H9 (cell line): ENCODE data around the gene TERC. TPM values are rescaled to one million over a fixed set of nuclear protein-coding genes. Genes with fewer than 3 reads are reported as not detected.

Source experiments
- DNase-seq: peaks from one replicate; pipeline ENCODE4 v3.0.0-alpha.2; 2017
- H2AFZ ChIP-seq: one replicate; pipeline ENCODE4 v1.6.1; 2013; ENCODE audit warnings: mild to moderate bottlenecking, low read length, control low read depth, moderate library complexity
- H2AK5ac ChIP-seq: 2 replicates; pipeline ENCODE4 v1.6.1; 2013; ENCODE audit warnings: low read length, control low read depth, mixed read lengths; ENCODE audit not compliant: insufficient read length
- H2BK120ac ChIP-seq: one replicate; pipeline ENCODE4 v1.6.1; 2013; ENCODE audit warnings: low read depth, mild to moderate bottlenecking, low read length, control low read depth, inconsistent platforms; ENCODE audit not compliant: poor library complexity, severe bottlenecking
- H2BK12ac ChIP-seq: 2 replicates; pipeline ENCODE4 v1.6.1; 2013; ENCODE audit warnings: low read length, control low read depth, mixed read lengths, low read depth; ENCODE audit not compliant: insufficient read length
- H2BK15ac ChIP-seq: 2 replicates; pipeline ENCODE4 v1.6.1; 2013; ENCODE audit warnings: low read depth, low read length, control low read depth
- H2BK20ac ChIP-seq: one replicate; pipeline ENCODE4 v1.6.1; 2013; ENCODE audit warnings: low read depth, mild to moderate bottlenecking, low read length, control low read depth, inconsistent platforms; ENCODE audit not compliant: poor library complexity, severe bottlenecking
- H2BK5ac ChIP-seq: 2 replicates; pipeline ENCODE4 v1.6.1; 2013; ENCODE audit warnings: low read length, control low read depth, mixed read lengths; ENCODE audit not compliant: insufficient read length
- H3K14ac ChIP-seq: 2 replicates; pipeline ENCODE4 v1.6.1; 2013; ENCODE audit warnings: low read length, control low read depth; ENCODE audit not compliant: insufficient read depth
- H3K18ac ChIP-seq: 2 replicates; pipeline ENCODE4 v1.6.1; 2013; ENCODE audit warnings: low read depth, mild to moderate bottlenecking, mixed read lengths, low read length, control low read depth; ENCODE audit not compliant: insufficient read length
- H3K23ac ChIP-seq: 2 replicates; pipeline ENCODE4 v1.6.1; 2013; ENCODE audit warnings: low read length, control low read depth, mixed read lengths, low read depth; ENCODE audit not compliant: insufficient read length
- H3K23me2 ChIP-seq: 2 replicates; pipeline ENCODE4 v1.6.1; 2013; ENCODE audit warnings: low read depth, mild to moderate bottlenecking, mixed read lengths, low read length, control low read depth; ENCODE audit not compliant: insufficient read length, poor library complexity, severe bottlenecking
- H3K27ac ChIP-seq: 2 replicates; pipeline ENCODE4 v1.5.1; 2013; ENCODE audit warnings: low read length, control low read depth, mixed read lengths, low read depth; ENCODE audit not compliant: insufficient read length
- H3K27me3 ChIP-seq: 2 replicates; pipeline ENCODE4 v1.6.1; 2013; ENCODE audit warnings: low read length, control low read depth, inconsistent platforms; ENCODE audit not compliant: insufficient read depth
- H3K4ac ChIP-seq: 2 replicates; pipeline ENCODE4 v1.6.1; 2013; ENCODE audit warnings: low read depth, mild to moderate bottlenecking, control low read depth, inconsistent platforms, low read length, moderate library complexity
- H3K4me1 ChIP-seq: 2 replicates; pipeline ENCODE4 v1.6.1; 2013; ENCODE audit warnings: low read length, control low read depth, inconsistent platforms; ENCODE audit not compliant: insufficient read depth
- H3K4me2 ChIP-seq: 2 replicates; pipeline ENCODE4 v1.6.1; 2013; ENCODE audit warnings: low read length, control low read depth, mixed read lengths; ENCODE audit not compliant: insufficient read length, insufficient read depth
- H3K56ac ChIP-seq: 2 replicates; pipeline ENCODE4 v1.6.1; 2013; ENCODE audit warnings: low read depth, mild to moderate bottlenecking, mixed read lengths, low read length, control low read depth; ENCODE audit not compliant: insufficient read length
- H3K79me1 ChIP-seq: 2 replicates; pipeline ENCODE4 v1.6.1; 2013; ENCODE audit warnings: low read depth, mild to moderate bottlenecking, moderate library complexity, low read length, control low read depth, inconsistent platforms; ENCODE audit not compliant: insufficient read depth, poor library complexity, severe bottlenecking
- H3K79me2 ChIP-seq: 2 replicates; pipeline ENCODE4 v1.6.1; 2013; ENCODE audit warnings: low read length, control low read depth, inconsistent platforms; ENCODE audit not compliant: insufficient read depth
- H3K9ac ChIP-seq: 2 replicates; pipeline ENCODE4 v1.6.1; 2013; ENCODE audit warnings: low read length, control low read depth, mixed read lengths; ENCODE audit not compliant: insufficient read length; ENCODE audit errors: extremely low read depth
- H3K9me3 ChIP-seq: one replicate; pipeline ENCODE4 v1.6.1; 2013; ENCODE audit warnings: low read depth, low read length, inconsistent platforms; ENCODE audit not compliant: control insufficient read depth
- H3T11ph ChIP-seq: one replicate; pipeline ENCODE4 v1.6.1; 2013; ENCODE audit warnings: mild to moderate bottlenecking, low read length, control low read depth, inconsistent platforms
- H4K20me1 ChIP-seq: one replicate; pipeline ENCODE4 v1.6.1; 2013; ENCODE audit not compliant: control insufficient read depth, insufficient read length, insufficient read depth
- H4K5ac ChIP-seq: 2 replicates; pipeline ENCODE4 v1.6.1; 2013; ENCODE audit warnings: low read depth, mild to moderate bottlenecking, mixed read lengths, low read length, control low read depth; ENCODE audit not compliant: insufficient read length
- H4K8ac ChIP-seq: replicated peaks from 2 replicates; pipeline ENCODE4 v1.6.1; 2013; ENCODE audit warnings: low read length, control low read depth, mixed read lengths, low read depth; ENCODE audit not compliant: insufficient read length
- H4K91ac ChIP-seq: 2 replicates; pipeline ENCODE4 v1.6.1; 2013; ENCODE audit warnings: low read depth, mild to moderate bottlenecking, moderate library complexity, mixed read lengths, low read length, control low read depth; ENCODE audit not compliant: insufficient read length
- H3K27ac Mint-ChIP-seq, 3 experiments: 2 replicates in 2 of 3; 3 replicates in 1 of 3; pipeline ENCODE4 v1.8.0; 2020 to 2021; ENCODE audit warnings: mixed read lengths in 3 of 3, mild to moderate bottlenecking in 1 of 3, moderate library complexity in 1 of 3
- H3K27me3 Mint-ChIP-seq: 2 replicates; pipeline ENCODE4 v1.8.0; 2021; ENCODE audit warnings: low read depth, mild to moderate bottlenecking, moderate library complexity, mixed read lengths
- H3K36me3 Mint-ChIP-seq, 3 experiments: 2 replicates in 2 of 3; 3 replicates in 1 of 3; pipeline ENCODE4 v1.8.0; 2020 to 2021; ENCODE audit warnings: low read depth in 3 of 3, mixed read lengths in 3 of 3; ENCODE audit not compliant: insufficient read depth in 1 of 3
- H3K4me1 Mint-ChIP-seq, 2 experiments: 2 replicates each; pipeline ENCODE4 v1.8.0; 2020; ENCODE audit warnings: mixed read lengths in 2 of 2
- H3K4me3 Mint-ChIP-seq, 2 experiments: 2 replicates in 1 of 2; 3 replicates in 1 of 2; pipeline ENCODE4 v1.8.0; 2020 to 2021; ENCODE audit warnings: mild to moderate bottlenecking in 2 of 2, mixed read lengths in 2 of 2, moderate library complexity in 1 of 2
- H3K9me3 Mint-ChIP-seq, 2 experiments: 2 replicates in 1 of 2; 3 replicates in 1 of 2; pipeline ENCODE4 v1.8.0; 2020; ENCODE audit warnings: mild to moderate bottlenecking in 2 of 2, mixed read lengths in 2 of 2, moderate library complexity in 1 of 2
- WGBS: extraction: QIAGEN DNeasy Blood & Tissue Kit; methylation state at CpG from one replicate; pipeline ENCODE4 v1.1.7; 2013; ENCODE audit warnings: missing lambda C conversion rate, low lambda C conversion rate, mixed read lengths; ENCODE audit not compliant: insufficient read length; ENCODE audit errors: extremely low coverage; 5-methylcytosine and 5-hydroxymethylcytosine counted together
- total RNA-seq: library from RNA; stranded (reverse); gene quantifications from 2 replicates; pipeline ENCODE4 v1.2.1, GENCODE V29; 2021
- TF ChIP-seq, protein P1 (sequence below): fragments of 200-600 bp; sonication (generic); conservative IDR thresholded peaks from 3 replicates; pipeline ENCODE4 v1.8.0; 2021; ENCODE audit warnings: antibody characterized with exemption, mild to moderate bottlenecking

TERC gene
- total RNA-seq, 1 experiment from 2014 or later = 14.1 TPM

DNA sequence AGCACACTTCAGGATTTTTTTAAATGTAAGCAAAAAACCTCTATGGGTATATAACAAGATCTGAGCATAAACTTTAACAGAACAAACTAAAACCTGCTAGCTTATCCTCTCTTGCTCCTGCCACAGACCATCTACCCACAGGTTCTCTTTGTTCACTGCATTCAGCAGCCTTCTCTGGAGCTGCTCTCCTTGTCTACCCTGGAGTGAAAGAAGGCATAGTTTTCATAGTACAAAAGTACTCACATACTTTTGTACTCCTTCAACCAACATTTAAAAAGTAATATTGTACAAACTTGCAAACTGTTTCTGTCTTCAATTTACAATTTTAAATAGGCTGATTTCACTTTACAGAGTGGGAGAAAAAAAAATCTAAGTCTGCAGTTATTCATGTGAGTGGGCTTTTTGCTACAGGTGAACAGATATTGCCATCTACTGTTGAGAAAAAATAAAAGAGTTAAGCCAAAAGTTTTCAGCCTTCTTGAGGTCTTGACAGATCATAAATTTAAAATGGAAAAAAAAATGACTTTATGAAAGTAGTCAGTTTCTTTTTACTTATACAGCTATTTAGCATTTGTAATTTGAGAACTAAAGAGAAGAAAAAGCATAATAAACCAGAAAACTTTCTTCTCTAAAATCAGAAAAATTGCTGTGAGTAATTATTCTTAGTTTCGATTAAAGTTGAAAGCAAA, 20.4 kb downstream of the TERC start:
- no peak overlapping the region for H3K4me3 Mint-ChIP-seq
- Histone ChIP-seq H2BK15ac (no peak overlapping the region), H3K9ac (no peak overlapping the region), H3K4me2 (no peak overlapping the region), H3K79me2 (no peaks in the 10 kb centered on the region), H2BK120ac (no peak overlapping the region), H3K4ac (no peak overlapping the region), H2BK5ac (no peak overlapping the region), H3K27ac (no peak overlapping the region), H3K14ac (no peak overlapping the region), H4K91ac (no peak overlapping the region), H2AFZ (peak overlapping the region; percentile 22), H3K23ac (no peak overlapping the region), H2AK5ac (no peak overlapping the region), H4K20me1 (no peaks in the 10 kb centered on the region), H3T11ph (no peak overlapping the region), H3K9me3 (no peaks in the 10 kb centered on the region), H3K18ac (no peak overlapping the region), H4K5ac (no peak overlapping the region), H4K8ac (no peak overlapping the region), H3K56ac (no peak overlapping the region), H2BK12ac (no peak overlapping the region), H2BK20ac (no peak overlapping the region), H3K23me2 (no peaks in the 10 kb centered on the region), H3K4me1 (no peaks in the 10 kb centered on the region), H3K27me3 (no peaks in the 10 kb centered on the region), H3K79me1 (no peaks in the 10 kb centered on the region)
- H3K4me1 Mint-ChIP-seq = peaks cover 13 to 17% of the 10 kb centered on the region in 2 experiments
- DNase-seq = no peak
- TF ChIP-seq, protein P1, sequence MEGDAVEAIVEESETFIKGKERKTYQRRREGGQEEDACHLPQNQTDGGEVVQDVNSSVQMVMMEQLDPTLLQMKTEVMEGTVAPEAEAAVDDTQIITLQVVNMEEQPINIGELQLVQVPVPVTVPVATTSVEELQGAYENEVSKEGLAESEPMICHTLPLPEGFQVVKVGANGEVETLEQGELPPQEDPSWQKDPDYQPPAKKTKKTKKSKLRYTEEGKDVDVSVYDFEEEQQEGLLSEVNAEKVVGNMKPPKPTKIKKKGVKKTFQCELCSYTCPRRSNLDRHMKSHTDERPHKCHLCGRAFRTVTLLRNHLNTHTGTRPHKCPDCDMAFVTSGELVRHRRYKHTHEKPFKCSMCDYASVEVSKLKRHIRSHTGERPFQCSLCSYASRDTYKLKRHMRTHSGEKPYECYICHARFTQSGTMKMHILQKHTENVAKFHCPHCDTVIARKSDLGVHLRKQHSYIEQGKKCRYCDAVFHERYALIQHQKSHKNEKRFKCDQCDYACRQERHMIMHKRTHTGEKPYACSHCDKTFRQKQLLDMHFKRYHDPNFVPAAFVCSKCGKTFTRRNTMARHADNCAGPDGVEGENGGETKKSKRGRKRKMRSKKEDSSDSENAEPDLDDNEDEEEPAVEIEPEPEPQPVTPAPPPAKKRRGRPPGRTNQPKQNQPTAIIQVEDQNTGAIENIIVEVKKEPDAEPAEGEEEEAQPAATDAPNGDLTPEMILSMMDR = peak; percentile 67
- no CpG with 5 or more reads among the region's 1 CpG for WGBS
- no peaks in the 10 kb centered on the region for H3K9me3 Mint-ChIP-seq
- H3K27me3 Mint-ChIP-seq = no peaks in the 10 kb centered on the region; the same call in 1 of the 2 replicates
- 0 out of 7 replicates have a peak overlapping the region, but pooled peaks of 1 of the 3 experiments have one; percentile 82 for H3K27ac Mint-ChIP-seq
- H3K36me3 Mint-ChIP-seq = no peaks in the 10 kb centered on the region
